ENCODE data around the gene ADORA2B. TPM values are rescaled to one million over a fixed set of nuclear protein-coding genes. Genes with fewer than 3 reads are reported as not detected.
"Not testable (repeated sequence)": the region's sequence is repeated elsewhere in the genome, so short reads cannot be mapped to it uniquely, and the experiment has no call there.

ADORA2B gene
- total RNA-seq, 1 experiment from 2014 or later: 5.3 TPM

DNA sequence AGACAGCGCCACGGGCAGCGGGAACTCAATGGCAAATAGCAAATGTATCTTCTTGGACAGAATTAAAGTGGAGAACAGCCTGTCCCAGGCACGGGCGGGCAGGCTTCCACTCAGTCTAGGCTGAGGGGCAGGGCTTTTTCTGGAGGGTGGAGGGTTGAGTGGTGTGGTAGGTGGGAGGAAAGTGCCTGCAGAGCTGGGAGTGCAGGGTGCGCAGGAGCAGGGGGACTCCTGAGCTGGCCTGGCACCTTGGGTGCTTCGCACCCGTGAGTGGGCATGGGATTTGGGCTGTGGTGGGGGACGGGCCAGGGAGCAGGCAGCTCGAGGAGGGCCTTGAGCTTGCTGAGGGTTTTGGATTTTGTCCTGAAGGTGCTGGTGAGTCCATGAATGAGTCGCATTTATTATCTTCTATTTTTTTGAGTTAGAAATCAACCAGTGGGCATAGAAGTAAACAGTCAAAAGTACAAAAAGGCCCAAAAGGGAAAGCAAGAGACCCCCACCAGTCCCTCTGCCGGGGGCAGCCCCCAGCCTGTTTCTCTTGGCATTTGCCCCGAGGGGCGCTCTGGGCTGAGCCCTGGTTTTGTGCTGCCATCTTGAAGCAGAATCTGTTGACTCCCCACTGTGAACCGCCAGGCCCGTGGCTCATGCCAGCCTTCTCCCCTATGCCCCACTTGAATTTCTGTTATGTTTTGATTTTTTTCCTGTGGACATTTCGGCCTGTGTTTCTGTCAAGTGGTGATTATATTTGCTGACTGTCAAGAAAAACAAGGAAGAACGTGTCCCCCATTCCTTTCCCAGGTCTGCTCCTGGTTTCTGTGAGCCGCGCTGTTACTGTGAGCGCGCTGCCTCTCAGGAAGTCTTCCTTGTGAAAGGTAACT is 8.2 kb downstream of the ADORA2B start:
- no peak for DNase-seq (ENCODE audit: low spot score)

DNA sequence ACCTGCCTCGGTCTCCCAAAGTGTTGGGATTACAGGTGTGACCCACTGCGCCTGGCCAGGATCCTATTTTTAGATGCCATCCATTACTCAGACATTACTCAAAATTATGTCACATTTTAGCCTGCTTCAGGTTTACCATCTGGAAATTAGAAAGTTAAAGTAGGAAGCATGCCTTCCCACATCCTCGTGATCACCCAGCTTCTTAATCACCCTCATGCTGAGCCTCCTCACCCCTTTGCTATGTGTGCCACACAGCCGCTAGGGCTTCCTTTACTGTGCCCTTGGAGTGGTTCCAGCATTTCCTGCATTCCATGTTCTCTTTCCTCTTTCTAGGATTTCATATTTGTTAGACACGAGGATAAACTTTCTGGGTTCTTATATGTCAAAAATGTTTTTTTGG is 9.3 kb downstream of the ADORA2B start:
- DNase-seq (ENCODE audit: low spot score): peak; percentile 52

GRCh38 chr17:15955793-15956541 is 11.0 kb downstream of the ADORA2B start:
- DNase-seq (ENCODE audit: low spot score): no peak

DNA sequence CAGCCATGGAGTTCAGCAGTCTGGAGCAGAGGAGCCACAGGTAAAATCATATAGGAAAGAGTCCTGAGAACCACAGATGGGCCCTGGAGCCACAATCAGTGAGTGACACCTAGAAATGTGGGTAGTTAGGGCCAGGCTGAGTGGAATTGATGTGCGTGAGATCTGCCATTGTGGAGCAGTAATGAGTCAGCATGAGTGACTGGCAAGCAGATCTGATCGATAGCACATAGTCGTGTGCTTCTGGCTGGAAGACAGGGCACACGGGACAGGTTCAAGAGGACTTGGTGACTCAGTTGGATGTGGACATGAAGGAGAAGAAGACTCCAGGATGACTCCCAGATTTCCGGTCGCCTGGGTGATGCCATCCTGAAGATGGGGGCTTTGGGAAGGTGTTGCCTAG is 12.3 kb downstream of the ADORA2B start:
- no peak for DNase-seq (ENCODE audit: low spot score)

DNA sequence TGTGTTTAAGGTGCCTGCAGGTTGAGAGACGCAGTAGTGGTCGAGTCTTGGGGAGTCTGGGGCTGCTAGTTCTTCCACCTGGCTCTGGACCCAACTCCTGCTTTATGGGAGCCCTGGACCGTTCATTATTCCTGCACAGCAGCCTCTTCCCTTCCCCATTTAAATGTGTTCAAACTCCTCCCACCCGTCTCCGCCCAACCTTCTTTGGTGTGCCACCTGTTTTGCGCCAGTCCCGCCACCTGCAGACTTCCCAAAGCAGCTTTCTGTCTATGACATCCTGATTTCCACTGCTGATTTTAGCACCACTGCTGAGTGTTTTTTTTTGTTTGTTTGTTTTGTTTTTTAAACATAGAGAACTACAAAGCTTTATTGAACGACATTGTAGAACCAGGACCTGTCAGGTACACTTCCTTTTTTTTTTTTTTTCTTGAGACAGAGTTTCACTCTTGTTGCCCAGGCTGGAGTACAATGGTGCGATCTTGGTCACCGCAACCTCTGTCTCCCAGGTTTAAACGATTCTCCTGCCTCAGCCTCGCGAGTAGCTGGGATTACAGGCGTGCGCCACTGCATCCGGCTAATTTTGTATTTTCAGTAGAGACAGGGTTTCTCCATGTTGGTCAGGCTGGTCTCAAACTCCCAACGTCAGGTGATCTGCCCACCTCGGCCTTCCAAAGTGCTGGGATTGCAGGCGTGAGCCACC is 12.8 kb downstream of the ADORA2B start:
- DNase-seq (ENCODE audit: low spot score): no peak

DNA sequence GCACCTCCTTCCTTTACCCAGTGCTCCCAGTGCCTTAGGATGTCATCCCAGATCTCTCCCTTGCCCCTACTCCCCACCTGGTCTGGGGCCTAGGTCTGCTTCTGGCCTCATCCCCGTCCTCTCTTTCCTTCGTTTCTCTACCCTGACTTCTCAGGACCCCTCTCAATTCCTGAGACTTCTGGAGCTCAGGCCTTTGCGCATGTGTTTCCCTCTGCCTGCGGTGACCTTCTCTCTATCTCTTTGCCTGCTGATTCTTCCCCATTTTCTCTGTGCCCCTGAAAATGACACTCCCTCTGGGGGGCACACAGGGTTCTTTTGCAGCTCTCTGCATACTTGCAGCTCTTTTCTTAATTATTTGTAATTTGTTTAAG is 13.5 kb downstream of the ADORA2B start:
- DNase-seq (ENCODE audit: low spot score): no peak

GRCh38 chr17:15963670-15964110 is 18.8 kb downstream of the ADORA2B start:
- peak; percentile 43 for DNase-seq (ENCODE audit: low spot score)

- DNase-seq (ENCODE audit: low spot score): no peak
These were observed 20.6 kb downstream of the ADORA2B start for GRCh38 chr17:15965528-15965927.

DNA sequence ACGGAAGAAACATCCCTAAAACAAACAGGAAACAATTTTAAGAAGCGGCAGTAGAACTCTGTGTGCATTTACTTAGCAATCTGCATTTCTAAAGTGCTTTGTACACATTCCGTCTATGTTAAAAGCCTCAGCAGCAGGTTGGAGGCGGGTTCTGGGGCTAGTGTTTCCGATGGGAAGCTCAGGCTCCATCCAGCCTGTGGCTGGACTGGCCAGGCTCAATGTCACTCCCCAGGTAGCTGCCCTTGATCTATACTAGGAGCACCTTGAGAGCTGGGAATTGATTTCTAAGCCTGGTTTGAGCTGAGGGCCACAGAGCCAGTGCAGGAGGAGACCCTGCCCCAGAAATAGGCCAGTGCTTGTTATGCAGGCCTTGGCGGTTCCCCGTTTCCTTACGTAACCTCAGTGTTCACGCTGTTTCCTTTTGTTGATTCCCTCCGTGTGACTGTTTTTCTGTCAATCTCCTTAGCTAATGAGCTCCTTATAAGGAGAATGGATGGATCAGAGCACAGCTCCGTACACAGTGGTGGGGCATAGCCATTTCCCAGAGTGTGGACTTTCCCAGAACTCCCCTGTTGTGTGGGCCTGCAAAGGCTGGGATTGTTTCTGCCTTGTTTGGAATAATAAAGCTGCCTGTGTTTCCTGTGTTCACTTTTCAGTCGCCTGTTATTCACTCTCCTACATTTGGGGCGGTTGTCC is 21.4 kb downstream of the ADORA2B start:
- DNase-seq (ENCODE audit: low spot score): peak; percentile 35

GRCh38 chr17:15966879-15967248 is 21.9 kb downstream of the ADORA2B start:
- DNase-seq (ENCODE audit: low spot score): peak; percentile 27

DNA sequence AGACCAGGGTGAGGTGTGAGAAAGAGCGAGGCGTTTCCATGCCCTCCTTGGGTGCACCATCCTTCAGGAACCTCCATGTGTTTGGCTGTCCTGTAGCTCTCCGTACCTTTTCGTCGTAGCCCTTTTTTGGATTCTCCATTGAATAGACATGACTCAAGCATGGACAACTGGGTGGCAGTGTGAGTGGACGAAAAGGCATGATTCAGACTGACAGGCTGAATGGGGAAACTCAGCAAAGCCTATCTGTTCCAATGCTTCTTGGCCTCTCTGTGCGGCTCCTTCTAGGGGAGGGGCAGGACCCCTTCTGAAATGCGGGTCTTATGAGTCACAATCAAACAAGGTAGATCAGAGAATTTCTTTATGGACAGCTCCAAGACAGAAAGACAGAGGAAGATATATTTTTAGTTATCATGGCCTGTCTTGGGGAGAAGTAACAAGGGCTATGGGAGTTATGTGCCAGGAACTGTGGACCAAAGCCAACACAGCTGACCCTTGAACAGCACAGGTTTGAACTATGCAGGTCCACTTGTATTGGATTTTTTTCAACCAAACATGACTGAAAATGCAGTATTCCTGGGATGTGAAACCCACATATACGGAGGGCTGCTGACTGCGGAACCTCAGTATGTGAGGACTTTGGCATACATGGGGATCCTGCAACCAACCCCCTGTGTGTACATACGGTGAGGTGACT is 22.9 kb downstream of the ADORA2B start:
- no peak for DNase-seq (ENCODE audit: low spot score)

- DNase-seq (ENCODE audit: low spot score): no peak
These were observed 24.5 kb downstream of the ADORA2B start for GRCh38 chr17:15969463-15969862.

GRCh38 chr17:15970500-15970899 is 25.6 kb downstream of the ADORA2B start:
- DNase-seq (ENCODE audit: low spot score): no peak

- DNase-seq (ENCODE audit: low spot score): peak; percentile 40
These were observed 26.3 kb downstream of the ADORA2B start for GRCh38 chr17:15971098-15971678.

GRCh38 chr17:15971882-15972281 is 27.0 kb downstream of the ADORA2B start:
- no peak for DNase-seq (ENCODE audit: low spot score)

DNA sequence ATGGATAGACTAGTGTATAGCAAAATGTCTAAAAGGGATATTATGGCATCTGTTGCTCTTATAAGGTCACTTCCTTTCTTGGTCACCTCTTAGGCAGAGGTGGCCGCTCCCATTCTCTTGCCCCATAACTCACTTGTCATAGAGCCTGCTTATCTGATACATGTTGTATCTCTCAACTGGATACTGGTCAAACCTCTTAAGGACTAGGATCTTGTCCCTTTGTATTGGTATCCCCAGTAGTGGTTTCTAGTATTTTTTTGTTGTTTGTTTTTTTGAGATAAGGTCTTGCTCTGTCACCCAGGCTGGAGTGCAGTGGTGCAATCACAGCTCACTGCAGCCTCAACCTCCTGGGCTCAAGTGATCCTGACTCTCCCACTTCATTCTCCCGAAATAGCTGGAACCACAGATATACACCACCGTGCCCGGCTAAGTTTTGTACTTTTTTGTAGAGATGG is 27.6 kb downstream of the ADORA2B start:
- DNase-seq (ENCODE audit: low spot score): no peak

DNA sequence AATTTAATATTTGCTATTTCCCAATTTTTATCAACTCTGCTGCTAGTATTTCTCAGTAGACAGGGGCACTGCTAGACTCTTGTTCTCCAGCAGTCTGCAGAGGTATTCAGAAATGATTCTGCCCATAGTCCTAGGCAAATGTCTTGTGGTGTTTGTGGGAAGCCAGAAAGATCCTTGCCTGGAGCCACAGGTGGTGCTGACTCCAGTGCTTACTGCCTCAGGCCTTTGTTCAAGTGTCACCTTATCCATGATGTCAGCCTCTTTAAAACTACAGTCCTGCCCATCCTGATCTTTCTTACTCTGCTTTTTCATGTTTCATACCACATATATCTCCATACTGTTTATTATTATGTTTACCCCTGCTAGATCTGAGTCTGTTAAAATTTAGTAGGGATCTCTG is 28.1 kb downstream of the ADORA2B start:
- no peak for DNase-seq (ENCODE audit: low spot score)

- DNase-seq (ENCODE audit: low spot score): no peak
These were observed 28.9 kb downstream of the ADORA2B start for GRCh38 chr17:15973834-15974233.

GRCh38 chr17:15977894-15978293 is 33.0 kb downstream of the ADORA2B start:
- DNase-seq (ENCODE audit: low spot score): no peak

GRCh38 chr17:15978606-15979005 is 33.7 kb downstream of the ADORA2B start:
- DNase-seq (ENCODE audit: low spot score): no peak

DNA sequence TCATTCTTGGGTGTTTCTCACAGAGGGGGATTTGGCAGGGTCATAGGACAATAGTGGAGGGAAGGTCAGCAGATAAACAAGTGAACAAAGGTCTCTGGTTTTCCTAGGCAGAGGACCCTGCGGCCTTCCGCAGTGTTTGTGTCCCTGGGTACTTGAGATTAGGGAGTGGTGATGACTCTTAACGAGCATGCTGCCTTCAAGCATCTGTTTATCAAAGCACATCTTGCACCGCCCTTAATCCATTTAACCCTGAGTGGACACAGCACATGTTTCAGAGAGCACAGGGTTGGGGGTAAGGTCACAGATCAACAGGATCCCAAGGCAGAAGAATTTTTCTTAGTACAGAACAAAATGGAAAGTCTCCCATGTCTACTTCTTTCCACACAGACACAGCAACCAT is 34.1 kb downstream of the ADORA2B start:
- not testable (repeated sequence) for DNase-seq (ENCODE audit: low spot score)

All from HT-29 (cell line).